IPS DF 6.9 (cell line): ENCODE measurements around the gene KRT86.
"Not testable (repeated sequence)": the region's sequence is repeated elsewhere in the genome, so short reads cannot be mapped to it uniquely, and the experiment has no call there.

Experiments used
- DNase-seq: peaks from one replicate; pipeline ENCODE4 v3.0.0-alpha.2; 2013; ENCODE audit warnings: low read depth, low spot score
- H3K27ac ChIP-seq: one replicate; pipeline ENCODE4 v1.5.1; 2013; ENCODE audit warnings: low read length, control low read depth
- H3K27me3 ChIP-seq: 2 replicates; pipeline ENCODE4 v1.6.1; 2013; ENCODE audit warnings: mild to moderate bottlenecking, low read length; ENCODE audit not compliant: control insufficient read depth, insufficient read depth
- H3K36me3 ChIP-seq: 2 replicates; pipeline ENCODE4 v1.6.1; 2013; ENCODE audit warnings: low read length; ENCODE audit not compliant: control insufficient read depth, insufficient read depth
- H3K4me1 ChIP-seq: 2 replicates; pipeline ENCODE4 v1.6.1; 2013; ENCODE audit warnings: low read length; ENCODE audit not compliant: control insufficient read depth, insufficient read depth
- H3K4me3 ChIP-seq: 2 replicates; pipeline ENCODE4 v1.5.1; 2013; ENCODE audit warnings: mild to moderate bottlenecking, low read length
- H3K9me3 ChIP-seq: 2 replicates; pipeline ENCODE4 v1.6.1; 2013; ENCODE audit warnings: low read length, inconsistent platforms; ENCODE audit not compliant: control insufficient read depth, insufficient read depth
- WGBS: extraction: QIAGEN DNeasy Blood & Tissue Kit; methylation state at CpG from one replicate; pipeline ENCODE4 v1.1.7; 2013; ENCODE audit warnings: mixed read lengths, missing lambda C conversion rate; ENCODE audit not compliant: insufficient read length, insufficient coverage; 5-methylcytosine and 5-hydroxymethylcytosine counted together

Gene KRT86

DNA sequence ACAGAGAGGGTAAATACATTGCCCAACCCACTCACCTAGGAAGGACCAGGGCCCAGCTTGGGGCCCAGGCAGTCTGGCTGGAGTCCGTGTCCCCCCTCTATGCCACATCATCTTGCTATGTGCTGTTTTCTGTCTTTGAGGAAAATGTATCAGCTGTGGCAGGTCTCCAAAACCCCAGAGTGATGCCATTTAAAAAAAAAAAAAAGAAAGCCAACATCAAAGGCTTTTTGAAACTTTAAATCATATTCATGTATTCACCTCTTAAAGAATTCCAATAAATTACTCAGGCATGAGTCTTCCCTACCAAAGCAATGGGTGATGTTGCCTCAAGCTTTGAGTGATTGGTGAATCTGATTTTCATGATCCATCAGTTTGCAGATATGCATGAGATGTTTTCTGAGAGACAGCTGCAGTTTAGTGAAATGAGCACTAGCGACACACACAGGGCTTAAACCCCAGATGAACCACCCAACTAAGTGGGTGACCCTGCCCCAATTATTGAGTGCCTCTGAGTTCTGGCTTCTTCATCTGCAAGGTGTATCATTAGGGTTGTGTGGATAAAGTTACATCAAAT is 10.8 kb downstream of the KRT86 start:
- no peak overlapping the region for H3K27ac ChIP-seq

DNA sequence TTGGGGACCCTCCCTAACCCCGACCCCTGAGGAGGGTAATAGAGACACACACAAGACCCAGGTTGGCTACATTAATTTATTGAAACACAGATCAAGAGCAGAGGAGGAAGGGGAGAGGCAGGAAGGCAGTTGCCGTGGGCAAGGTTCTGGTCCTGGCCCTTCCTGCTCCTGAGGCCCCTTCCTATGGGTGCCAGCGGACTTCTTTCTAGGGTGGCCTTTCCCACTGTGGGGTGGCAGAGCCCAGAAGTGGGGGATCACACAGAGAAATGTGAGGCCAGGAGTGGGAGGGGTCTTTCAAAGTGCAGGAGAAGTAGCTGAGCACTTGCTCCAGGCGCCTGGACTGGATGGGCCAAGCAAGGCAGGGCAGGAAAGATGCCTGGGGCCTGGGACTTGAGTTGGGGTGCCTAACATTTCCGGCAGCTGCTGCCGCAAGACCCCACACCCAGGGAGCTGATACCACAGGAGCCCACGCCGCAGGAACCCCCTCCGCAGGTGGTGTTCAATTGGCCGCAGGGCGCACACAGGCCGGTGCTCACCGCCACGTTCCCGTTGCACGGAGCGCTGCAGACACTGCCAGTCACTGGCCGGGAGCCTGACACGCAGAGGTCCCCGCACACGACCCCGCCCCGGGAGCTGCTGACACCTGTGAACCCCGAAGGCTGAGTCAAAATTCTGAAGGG is 11.5 kb downstream of the KRT86 start:
- H3K9me3 ChIP-seq: no peaks in the 10 kb centered on the region
- WGBS: no CpG with 5 or more reads among the region's 24 CpGs
- peaks cover 1% of the 10 kb centered on the region; the same call in 1 of the 2 replicates for H3K4me1 ChIP-seq
- H3K4me3 ChIP-seq: no peak overlapping the region
- no peak overlapping the region for H3K27ac ChIP-seq
- no peaks in the 10 kb centered on the region for H3K27me3 ChIP-seq
- no peaks in the 10 kb centered on the region for H3K36me3 ChIP-seq
- DNase-seq: no peak

More for the DNA sequence above, 10.8 kb downstream of the KRT86 start:
- no peak for DNase-seq
- Histone ChIP-seq H3K4me1 (peaks cover 1% of the 10 kb centered on the region; the same call in 1 of the 2 replicates), H3K27me3 (no peaks in the 10 kb centered on the region), H3K36me3 (no peaks in the 10 kb centered on the region), H3K4me3 (no peak overlapping the region), H3K9me3 (no peaks in the 10 kb centered on the region)
- no CpG with 5 or more reads among the region's 2 CpGs for WGBS

DNA sequence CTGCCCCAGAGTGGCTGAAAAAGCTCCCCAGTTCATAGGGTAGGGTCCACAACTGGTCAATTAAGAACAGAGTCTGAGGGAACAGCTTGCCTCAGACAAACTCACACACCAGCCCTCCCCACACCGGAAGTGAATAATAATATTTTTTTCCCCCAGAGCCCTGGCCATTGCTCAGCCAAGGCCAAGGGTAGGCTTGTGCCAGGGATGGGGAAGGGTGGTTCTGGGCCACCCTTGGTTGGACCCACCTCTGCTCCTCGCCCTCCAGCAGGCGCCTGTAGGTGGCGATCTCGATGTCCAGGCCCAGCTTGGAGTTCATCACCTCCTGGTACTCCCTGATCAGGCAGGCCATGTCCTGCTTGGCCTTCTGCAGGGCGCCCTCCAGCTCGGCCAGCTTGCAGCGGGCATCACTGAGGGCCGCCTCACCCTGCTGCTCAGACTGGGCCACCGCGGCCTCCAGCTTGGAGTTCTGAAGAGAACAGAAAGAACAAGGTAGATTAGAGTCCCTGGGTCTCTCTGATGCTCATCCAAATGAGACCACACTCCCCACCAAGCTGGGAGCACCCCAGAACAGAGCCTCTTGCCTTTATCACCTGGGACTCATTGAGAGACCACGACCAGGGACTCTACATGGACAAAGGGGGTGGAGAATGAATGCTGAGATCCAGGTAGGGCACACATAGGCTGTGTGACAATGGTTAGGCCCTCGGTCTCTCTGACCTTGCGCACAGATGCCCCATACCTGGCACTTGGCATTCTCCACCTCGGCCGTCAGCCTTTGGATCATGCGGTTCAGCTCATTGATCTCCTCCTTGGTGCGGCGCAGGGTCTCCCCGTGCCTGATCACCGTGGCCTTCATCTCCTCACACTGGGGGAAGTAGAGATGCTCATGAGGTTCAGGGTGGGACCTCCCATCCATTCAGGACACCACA is 12.7 kb downstream of the KRT86 start:
- not testable (repeated sequence) for H3K4me1 ChIP-seq, H3K9me3 ChIP-seq, H3K4me3 ChIP-seq, DNase-seq, H3K27ac ChIP-seq, H3K27me3 ChIP-seq, H3K36me3 ChIP-seq
- WGBS: no CpG with 5 or more reads among the region's 21 CpGs

DNA sequence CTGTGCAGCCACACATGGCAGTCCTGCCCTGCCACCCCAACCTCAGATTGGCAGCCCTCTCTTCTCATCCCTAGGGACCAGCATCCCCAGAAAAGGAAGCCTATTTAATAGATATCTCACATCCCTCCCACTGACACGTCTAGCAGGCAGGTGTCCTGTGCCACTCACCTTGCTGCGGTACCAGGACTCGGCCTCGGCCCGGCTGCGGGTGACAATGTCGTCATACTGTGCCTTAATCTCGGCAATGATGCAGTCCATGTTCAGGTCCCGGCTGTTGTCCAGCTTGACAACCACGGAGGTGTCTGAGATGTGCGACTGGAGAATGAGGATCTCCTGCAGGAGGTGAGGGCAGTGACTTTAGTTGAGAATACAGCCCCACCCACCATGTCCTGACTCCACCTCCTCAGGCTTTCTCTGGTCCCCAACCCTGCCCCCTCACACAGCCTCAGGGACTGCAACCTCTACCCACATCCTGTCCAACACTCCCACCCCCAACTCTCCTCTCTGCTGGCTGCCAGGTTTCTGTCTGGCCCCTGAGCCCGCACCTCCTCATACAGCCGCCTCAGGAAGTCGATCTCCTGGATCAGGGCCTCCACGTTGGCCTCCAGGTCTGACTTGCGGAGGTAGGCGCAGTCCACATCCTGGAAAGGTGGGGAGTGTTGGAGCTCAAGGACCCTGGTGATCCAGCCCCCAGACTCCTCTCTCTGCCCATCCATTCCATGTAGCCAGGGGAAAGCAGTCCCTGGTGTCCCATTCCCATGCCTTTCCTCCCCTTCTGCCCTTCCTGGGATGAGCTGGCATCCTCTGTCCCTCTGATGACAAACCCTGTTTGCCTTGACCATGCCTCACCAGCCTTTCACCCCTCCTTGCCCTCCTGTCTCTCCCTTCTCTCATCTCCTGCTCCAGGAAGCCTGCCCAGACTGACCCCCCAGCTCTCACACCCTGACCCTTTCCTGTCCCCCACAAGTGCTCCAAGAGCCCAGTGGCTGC is 13.7 kb downstream of the KRT86 start:
- no CpG with 5 or more reads among the region's 17 CpGs for WGBS
- H3K4me3 ChIP-seq, H3K36me3 ChIP-seq, H3K9me3 ChIP-seq, H3K4me1 ChIP-seq, H3K27ac ChIP-seq, DNase-seq, H3K27me3 ChIP-seq: not testable (repeated sequence)

DNA sequence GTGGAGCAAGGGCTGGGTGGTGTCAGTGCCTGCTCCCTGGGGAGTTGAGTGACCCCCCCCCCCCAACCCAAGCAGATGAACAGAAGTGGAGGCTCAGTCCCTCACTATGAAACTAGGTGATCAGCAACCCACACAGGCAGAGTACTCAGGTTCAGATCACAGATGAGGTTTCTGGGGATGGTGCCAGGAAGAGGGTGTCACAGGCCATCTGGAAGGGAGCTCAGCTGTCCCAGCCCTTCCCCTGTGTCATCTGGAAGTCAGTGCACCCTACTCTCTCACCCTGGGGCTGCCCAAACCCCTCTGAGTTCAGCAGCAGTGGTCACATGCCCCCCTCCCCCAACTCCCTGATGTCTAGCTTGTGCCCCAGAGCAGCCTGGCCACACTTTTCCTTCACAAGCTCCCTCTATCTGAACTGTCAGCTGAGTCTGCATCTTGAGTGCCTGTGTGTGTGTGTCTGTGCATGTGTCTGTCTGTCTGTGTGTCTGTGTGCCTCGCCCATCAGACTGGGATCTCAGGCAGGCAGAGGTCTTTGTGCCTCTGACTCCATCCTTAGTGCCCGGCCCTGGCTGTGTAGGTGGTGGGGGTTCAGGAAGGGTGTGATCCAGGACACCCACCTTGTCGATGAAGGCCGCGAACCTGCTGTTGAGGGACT is 16.2 kb downstream of the KRT86 start:
- not testable (repeated sequence) for H3K4me3 ChIP-seq, H3K9me3 ChIP-seq, H3K27ac ChIP-seq, H3K36me3 ChIP-seq, H3K27me3 ChIP-seq, DNase-seq, H3K4me1 ChIP-seq
- no CpG with 5 or more reads among the region's 5 CpGs for WGBS

DNA sequence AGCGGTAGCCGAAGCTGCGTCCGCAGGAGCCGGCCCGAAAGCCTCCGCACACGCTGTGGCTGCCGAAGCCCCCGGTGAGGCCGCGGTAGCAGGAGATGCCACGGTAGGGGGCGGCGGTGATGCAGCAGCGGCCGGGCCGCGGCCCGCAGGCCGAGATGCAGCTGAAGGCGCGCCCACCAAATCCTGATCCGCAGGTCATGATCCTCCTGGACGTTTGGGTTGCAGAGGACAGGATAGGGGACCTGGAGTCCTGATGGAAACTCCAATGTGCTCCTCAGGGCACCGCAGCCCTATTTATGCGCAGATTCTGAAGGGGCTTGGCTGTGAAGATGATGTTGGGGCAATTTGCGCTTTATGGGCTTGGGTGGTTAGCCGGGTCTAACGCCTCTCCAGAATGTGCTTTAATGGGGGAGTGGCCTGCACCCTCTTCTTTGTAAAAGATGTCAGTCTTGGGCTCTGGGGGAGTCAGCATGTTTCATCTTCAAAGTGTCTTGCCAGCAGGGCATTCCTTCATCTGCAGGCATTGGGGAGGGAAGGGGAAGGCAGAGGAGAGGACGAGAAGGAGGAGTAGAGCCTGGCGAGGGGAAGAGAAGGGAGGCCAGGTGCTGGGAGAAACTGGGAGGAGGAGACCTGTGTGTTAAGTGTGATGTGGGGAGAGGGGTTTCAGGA is 17.0 kb downstream of the KRT86 start, which contains the start of gene KRT81:
Gene KRT81, minus strand, starts transcription at position 268 of the 669 bp plus-strand sequence. Its CDS starts 69 bp downstream, at position 199.
- no peaks in the 10 kb centered on the region for H3K9me3 ChIP-seq
- peaks cover 1% of the 10 kb centered on the region; the same call in 1 of the 2 replicates for H3K4me1 ChIP-seq
- no CpG with 5 or more reads among the region's 32 CpGs for WGBS

DNA sequence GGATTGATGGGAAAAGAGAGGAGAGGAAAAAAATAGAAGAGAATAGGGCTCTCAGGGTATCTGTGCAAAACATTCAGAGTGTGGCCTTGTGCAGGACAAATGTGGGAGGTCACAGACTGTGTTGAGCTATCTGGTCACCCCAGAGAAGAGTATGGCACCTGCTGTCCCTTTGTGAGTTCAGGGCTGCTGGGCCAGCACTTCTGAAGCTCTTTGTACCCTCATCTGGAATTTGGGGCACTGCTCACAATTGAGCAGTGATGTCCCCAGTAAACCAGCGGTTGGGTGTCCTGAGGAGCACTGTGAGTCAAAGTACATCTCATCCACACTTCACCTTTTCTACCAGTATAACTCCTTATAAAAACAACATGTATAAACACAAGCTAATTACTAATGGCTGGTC is 19.5 kb downstream of the KRT86 start:
- no CpG with 5 or more reads among the region's 1 CpG for WGBS
- H3K27ac ChIP-seq: no peak overlapping the region
- H3K36me3 ChIP-seq: no peaks in the 10 kb centered on the region
- H3K4me3 ChIP-seq: no peak overlapping the region
- H3K9me3 ChIP-seq: no peaks in the 10 kb centered on the region
- H3K27me3 ChIP-seq: no peaks in the 10 kb centered on the region
- DNase-seq: no peak
- no peaks in the 10 kb centered on the region for H3K4me1 ChIP-seq

More for the DNA sequence above, 17.0 kb downstream of the KRT86 start, which contains the start of gene KRT81:
- Histone ChIP-seq H3K4me3 (no peak within 1 kb of the TSS), H3K36me3 (no peaks in the 10 kb centered on the region), H3K27ac (no peak within 1 kb of the TSS), H3K27me3 (no peaks in the 10 kb centered on the region)
- DNase-seq: no peak

DNA sequence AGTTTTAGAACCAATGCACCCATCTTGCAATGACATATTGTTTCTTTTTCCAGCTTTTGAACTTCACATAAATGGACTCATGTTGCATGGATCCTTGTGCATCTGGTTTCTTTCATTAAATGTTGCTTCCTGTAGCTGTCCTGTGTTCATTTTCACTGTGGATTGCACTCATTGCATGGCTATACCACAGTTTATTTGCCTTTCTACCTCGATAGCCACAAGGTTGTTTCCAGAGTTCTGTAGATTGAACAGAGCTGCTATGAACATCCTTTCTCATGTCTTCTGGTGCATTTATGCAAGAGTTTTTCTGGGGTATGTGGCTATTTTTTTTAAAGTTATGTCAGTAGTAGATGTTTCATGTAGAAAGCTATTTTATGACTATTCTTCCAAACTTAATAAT is 20.4 kb downstream of the KRT86 start:
- Histone ChIP-seq H3K36me3 (no peaks in the 10 kb centered on the region), H3K27me3 (no peaks in the 10 kb centered on the region), H3K27ac (no peak overlapping the region), H3K4me3 (no peak overlapping the region), H3K4me1 (no peaks in the 10 kb centered on the region), H3K9me3 (no peaks in the 10 kb centered on the region)
- no CpG with 5 or more reads among the region's 1 CpG for WGBS
- no peak for DNase-seq

DNA sequence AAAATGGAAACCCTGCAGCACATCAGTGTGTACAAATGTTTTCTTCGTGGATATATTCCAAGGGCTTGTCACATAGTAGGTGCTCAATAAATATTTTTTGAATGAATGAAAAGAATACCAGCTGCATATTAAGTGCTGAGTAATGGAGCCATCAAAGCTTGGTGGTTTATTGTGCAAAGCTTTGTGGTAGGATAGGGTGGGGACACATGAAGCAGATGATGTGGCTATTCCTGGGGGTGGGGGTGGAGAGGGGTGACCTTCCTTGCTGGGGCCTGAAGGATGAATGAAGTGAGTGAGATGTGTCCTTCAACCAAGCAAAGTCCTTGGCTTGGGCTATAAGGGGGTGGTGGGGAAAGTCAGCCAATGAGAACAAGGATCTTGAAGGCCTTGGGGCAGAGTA is 21.2 kb downstream of the KRT86 start:
- Histone ChIP-seq H3K27ac (no peak overlapping the region), H3K4me1 (no peaks in the 10 kb centered on the region), H3K27me3 (no peaks in the 10 kb centered on the region), H3K36me3 (no peaks in the 10 kb centered on the region), H3K9me3 (no peaks in the 10 kb centered on the region), H3K4me3 (no peak overlapping the region)
- no CpG with 5 or more reads among the region's 1 CpG for WGBS
- no peak for DNase-seq
